K562 (cell line): Measurements from ENCODE around the gene LPIN1. TPM values are rescaled to one million over a fixed set of nuclear protein-coding genes. Genes with fewer than 3 reads are reported as not detected.

Experiments used
- ATAC-seq: fragments of 200-7000 bp; cut with Tn5 transposase; 3 replicates; pipeline ENCODE4 v1.9.1; 2020; ENCODE audit warnings: moderate library complexity
- BruUV-seq: library from RNA; stranded (reverse); fragments of 400-500 nt; replicated peaks from 2 replicates; lab custom pipeline; 2021; lab: Mats Ljungman, UMichigan
- CTCF ChIA-PET: fragments of 300-600 bp; formaldehyde crosslinking; extraction: SDS; loops from one replicate; lab custom pipeline; 2021; ENCODE audit warnings: low intra/inter-chr PET ratio; lab: Yijun Ruan, JAX
- POLR2A ChIA-PET: fragments of 300-600, 350-650 bp; sonication (Branson Sonifier 250); formaldehyde crosslinking; extraction: SDS; loops from one replicate; lab custom pipeline; 2021; ENCODE audit warnings: antibody characterized with exemption, inconsistent platforms; lab: Yijun Ruan, JAX
- DNase-seq, 4 experiments: peaks; one replicate each; pipeline versions ENCODE4 v3.0.0 to v3.0.0-alpha.2; 2011 to 2018; ENCODE audit warnings: low spot score in 3 of 4, mixed read lengths in 3 of 4; ENCODE audit errors: extremely low read depth in 1 of 4
- FAIRE-seq: peaks from 2 replicates; lab custom pipeline; 2011; peaks lifted over from hg19 to GRCh38; lab: Jason Lieb, UNC
- H2AFZ ChIP-seq: 2 replicates; pipeline ENCODE4 v1.6.0; 2011; ENCODE audit warnings: low read depth, low read length, control low read depth, inconsistent platforms
- H3K27ac ChIP-seq: fragments of 200-600 bp; 3 replicates; pipeline ENCODE4 v1.8.0; 2011; ENCODE audit warnings: low read depth, mild to moderate bottlenecking, control low read depth, inconsistent platforms, low read length, moderate library complexity, mixed read lengths; ENCODE audit errors: extremely low read depth
- H3K27me3 ChIP-seq, 2 experiments: fragments of 300-600 bp in 1 of 2; 2 replicates in 1 of 2; 3 replicates in 1 of 2; pipeline versions ENCODE4 v1.6.0 to v1.8.0; 2011; ENCODE audit warnings: inconsistent platforms in 2 of 2, low read length in 2 of 2, mild to moderate bottlenecking in 1 of 2, mixed read lengths in 1 of 2, moderate library complexity in 1 of 2; ENCODE audit not compliant: control insufficient read depth in 2 of 2, insufficient read depth in 2 of 2
- H3K36me3 ChIP-seq: fragments of 300-600 bp; 3 replicates; pipeline ENCODE4 v1.8.0; 2011; ENCODE audit warnings: mild to moderate bottlenecking, low read length, inconsistent platforms; ENCODE audit not compliant: control insufficient read depth, insufficient read depth
- H3K4me1 ChIP-seq, 2 experiments: fragments of 200-600 bp in 1 of 2; replicated peaks in 1 of 2; 2 replicates in 1 of 2; 3 replicates in 1 of 2; pipeline versions ENCODE4 v1.5.1 to v1.8.0; 2011; ENCODE audit warnings: inconsistent platforms in 2 of 2, low read length in 2 of 2, mild to moderate bottlenecking in 1 of 2, mixed read lengths in 1 of 2, moderate library complexity in 1 of 2; ENCODE audit not compliant: control insufficient read depth in 2 of 2, insufficient read depth in 2 of 2
- H3K4me2 ChIP-seq: 2 replicates; pipeline ENCODE4 v1.6.1; 2011; ENCODE audit warnings: low read length, control low read depth, inconsistent platforms, mixed read lengths; ENCODE audit not compliant: insufficient read depth
- H3K4me3 ChIP-seq: fragments of 200-600 bp; sonication (generic), shearing (Covaris generic); 2 replicates; pipeline ENCODE4 v1.5.1; 2016; ENCODE audit warnings: control low read depth, inconsistent platforms
- H3K79me2 ChIP-seq: fragments of 200-600 bp; 3 replicates; pipeline ENCODE4 v1.8.0; 2011; ENCODE audit warnings: low read length, inconsistent platforms; ENCODE audit not compliant: control insufficient read depth, insufficient read depth
- H3K9ac ChIP-seq, 2 experiments: 2 replicates each; pipeline versions ENCODE4 v1.6.0 to v1.6.1; 2011; ENCODE audit warnings: low read depth in 2 of 2, low read length in 2 of 2, control low read depth in 1 of 2, inconsistent platforms in 1 of 2, mild to moderate bottlenecking in 1 of 2, mixed read lengths in 1 of 2; ENCODE audit not compliant: insufficient read depth in 1 of 2
- H3K9me1 ChIP-seq: one replicate; pipeline ENCODE4 v1.6.0; 2011; ENCODE audit warnings: inconsistent platforms, mild to moderate bottlenecking, low read length, moderate library complexity; ENCODE audit not compliant: control insufficient read depth, insufficient read depth
- H3K9me3 ChIP-seq: replicated peaks from 2 replicates; pipeline ENCODE4 v1.5.1; 2011; ENCODE audit warnings: low read depth, low read length, inconsistent platforms; ENCODE audit not compliant: control insufficient read depth, insufficient read depth
- H4K20me1 ChIP-seq: replicated peaks from 2 replicates; pipeline ENCODE4 v1.6.1; 2011; ENCODE audit warnings: low read length, inconsistent platforms, mixed read lengths; ENCODE audit not compliant: control insufficient read depth, insufficient read depth
- C11orf30 ChIP-seq: fragments of 450-650 bp; IDR thresholded peaks from 2 replicates; pipeline ENCODE4 v1.6.1; 2016; ENCODE audit warnings: low read depth, mild to moderate bottlenecking
- CXXC5 ChIP-seq: fragments of 250-450 bp; sonication (Bioruptor Pico); IDR thresholded peaks from 2 replicates; pipeline ENCODE4 v1.8.0; 2022; ENCODE audit warnings: inconsistent platforms, mild to moderate bottlenecking, moderate library complexity
- E2F4 ChIP-seq: sonication (generic); formaldehyde crosslinking; IDR thresholded peaks from 2 replicates; pipeline ENCODE4 v1.8.0; 2022; ENCODE audit warnings: mild to moderate bottlenecking, low read depth, missing genetic modification reagents
- GABPB2 ChIP-seq: fragments of 250-450 bp; sonication (Bioruptor Pico); conservative IDR thresholded peaks from 2 replicates; pipeline ENCODE4 v1.5.1; 2021; ENCODE audit warnings: mild to moderate bottlenecking
- KDM1A ChIP-seq, 2 experiments: fragments of 450-650 bp; IDR thresholded peaks; 2 replicates each; pipeline ENCODE4 v1.6.1; 2016; ENCODE audit warnings: mild to moderate bottlenecking in 2 of 2
- MAFF ChIP-seq: IDR thresholded peaks from 2 replicates; pipeline ENCODE4 v1.6.1; 2012; ENCODE audit warnings: low read length, improper control_type of control experiment
- MAFG ChIP-seq: fragments of 450-650 bp; conservative IDR thresholded peaks from 2 replicates; pipeline ENCODE4 v1.6.1; 2016; ENCODE audit warnings: missing genetic modification characterization, missing compliant biosample characterization
- MCM3 ChIP-seq: fragments of 450-650 bp; IDR thresholded peaks from 2 replicates; pipeline ENCODE4 v1.6.1; 2016
- NBN ChIP-seq: fragments of 450-650 bp; IDR thresholded peaks from 2 replicates; pipeline ENCODE4 v1.6.1; 2016; ENCODE audit warnings: low read depth, mild to moderate bottlenecking
- NFATC3 ChIP-seq: fragments of 450-650 bp; IDR thresholded peaks from 2 replicates; pipeline ENCODE4 v1.6.1; 2017; ENCODE audit warnings: mild to moderate bottlenecking
- RB1 ChIP-seq: fragments of 450-650 bp; IDR thresholded peaks from 2 replicates; pipeline ENCODE4 v1.6.1; 2017; ENCODE audit warnings: low read depth, mild to moderate bottlenecking
- TFAP4 ChIP-seq: sonication (generic); formaldehyde crosslinking; IDR thresholded peaks from 2 replicates; pipeline ENCODE4 v1.8.0; 2022; ENCODE audit warnings: missing genetic modification reagents, mild to moderate bottlenecking, moderate library complexity, borderline replicate concordance
- ZNF316 ChIP-seq: fragments of 450-650 bp; IDR thresholded peaks from 2 replicates; pipeline ENCODE4 v1.6.1; 2016
- WGBS: fragments of 100-300 bp; shearing (Covaris generic); methylation state at CpG from one replicate; pipeline ENCODE4 v1.1.6; 2016; ENCODE audit warnings: low coverage, mixed read lengths; ENCODE audit not compliant: insufficient coverage; ENCODE audit errors: missing lambda C conversion rate; 5-methylcytosine and 5-hydroxymethylcytosine counted together
- in situ Hi-C: fragments of 300-500 bp; cut with MboI; formaldehyde crosslinking; loops from 4 replicates; pipeline ENCODE4 v1.15.0; 2018; ENCODE audit warnings: inconsistent platforms, mixed read lengths
- intact Hi-C: fragments of 100-400 bp; cut with micrococcal nuclease; formaldehyde crosslinking; loops from 2 replicates; pipeline ENCODE4 v1.14.2; 2022
- polyA plus RNA-seq, 8 experiments: library from polyadenylated mRNA; depleted of rRNA in 4 of 8; stranded (reverse) in 5 of 8; unstranded in 3 of 8; fragments of >200 nt; fragmentation: Nextera tagmentation in 2 of 8; fragmentation: Illumina TruSeq in 1 of 8; extraction: Ambion mirVana in 2 of 8; extraction: Trizol in 1 of 8; gene quantifications; 2 replicates each; pipeline versions ENCODE4 v1.2.1 to v1.2.3, GENCODE V29; 2011 to 2014; ENCODE audit warnings: inconsistent platforms in 1 of 8, missing spikeins in 1 of 8
- total RNA-seq, 7 experiments: library from RNA; depleted of rRNA in 6 of 7; stranded (reverse); fragments of >200 nt in 6 of 7; fragmentation: Illumina TruSeq in 2 of 7; extraction: Trizol in 2 of 7; gene quantifications; 2 replicates each; pipeline versions ENCODE4 v1.2.1 to v1.2.3, GENCODE V29; 2011 to 2021; ENCODE audit warnings: low replicate concordance in 1 of 7

The LPIN1 gene
- total and polyA plus RNA-seq, 9 of the 15 experiments (the other 6 are each of a cell fraction or from before 2014, with no cell fraction given) = 9.2 to 84.0 (median 27.8) TPM

GRCh38 chr2:11824901-11825828 lies 78.7 kb downstream of the LPIN1 start:
- TF ChIP-seq MAFG (tag) (peak; percentile 45), CXXC5 (CRISPR knock-in tag) (no peak), MAFF (peak; percentile 50), NBN (no peak), NFATC3 (no peak), KDM1A (IDR thresholded peaks at IDR 0.05) (no peak), ZNF316 (peak; percentile 75), GABPB2 (CRISPR knock-in tag) (no peak), MCM3 (no peak), E2F4 (no peak), RB1 (no peak), C11orf30 (peak; percentile 68), TFAP4 (CRISPR knock-in tag) (no peak)
- no peak overlapping the region for H3K4me3 ChIP-seq
- no peak overlapping the region for H3K27ac ChIP-seq
- H3K9me3 ChIP-seq = no peaks in the 10 kb centered on the region
- whole genome bisulfite sequencing = 87% methylated on average over 16 of the region's 16 CpGs
- no peaks in the 10 kb centered on the region for H3K27me3 ChIP-seq
- no peak overlapping the region for H2AFZ ChIP-seq
- H3K4me1 ChIP-seq = peaks cover 13 to 14% of the 10 kb centered on the region in 2 experiments
- DNase-seq = no peak
- H4K20me1 ChIP-seq = no peaks in the 10 kb centered on the region
- H3K79me2 ChIP-seq = no peaks in the 10 kb centered on the region
- POLR2A ChIA-PET = no interaction called here
- H3K36me3 ChIP-seq = peaks cover 61% of the 10 kb centered on the region
- peak overlapping the region in 1 of 2 experiments; percentile 40; a peak in 1 of 4 replicates for H3K9ac ChIP-seq
- no peak for ATAC-seq
- in situ Hi-C loops (loop anchor here (5.0 kb wide), 2 partner anchors 892 to 1187 kb away; partner anchors contain the start of gene TRIB2), intact Hi-C loops (no loop called here)
- CTCF ChIA-PET = no interaction called here
- H3K4me2 ChIP-seq = no peak overlapping the region
- no peak for FAIRE-seq
- H3K9me1 ChIP-seq = no peaks in the 10 kb centered on the region
- BruUV-seq = no TSS peak
